ENCODE data around the gene ALK.

DNA sequence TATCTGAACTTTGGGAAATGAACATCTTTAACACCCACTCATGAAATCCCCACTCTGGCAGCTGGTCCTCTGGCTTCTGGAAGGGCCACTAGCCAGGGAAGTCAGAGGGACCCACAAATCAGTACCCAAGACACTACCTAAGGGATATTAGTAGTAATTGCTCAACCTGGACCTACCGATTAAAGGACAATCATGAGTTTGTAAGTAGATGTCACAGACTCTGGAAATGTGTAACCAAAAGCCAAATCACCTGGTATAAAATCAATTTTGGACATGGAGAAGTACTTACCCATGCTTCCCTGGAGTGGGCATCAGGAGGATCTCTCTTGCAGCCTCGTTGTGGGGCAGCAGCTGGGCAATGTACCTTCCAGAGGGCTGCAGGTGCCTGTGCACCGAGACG, 389.8 kb downstream of the ALK start:
- no peak for TF ChIP-seq SMC3 (IDR thresholded peaks at IDR 0.05; ENCODE audit: low read depth, low read length)
- TF ChIP-seq ELF1 (IDR thresholded peaks at IDR 0.05) = no peak
- TF ChIP-seq EZH2phosphoT487 (IDR thresholded peaks at IDR 0.05; ENCODE audit: borderline replicate concordance, low read depth) = no peak
- TF ChIP-seq, protein P1, sequence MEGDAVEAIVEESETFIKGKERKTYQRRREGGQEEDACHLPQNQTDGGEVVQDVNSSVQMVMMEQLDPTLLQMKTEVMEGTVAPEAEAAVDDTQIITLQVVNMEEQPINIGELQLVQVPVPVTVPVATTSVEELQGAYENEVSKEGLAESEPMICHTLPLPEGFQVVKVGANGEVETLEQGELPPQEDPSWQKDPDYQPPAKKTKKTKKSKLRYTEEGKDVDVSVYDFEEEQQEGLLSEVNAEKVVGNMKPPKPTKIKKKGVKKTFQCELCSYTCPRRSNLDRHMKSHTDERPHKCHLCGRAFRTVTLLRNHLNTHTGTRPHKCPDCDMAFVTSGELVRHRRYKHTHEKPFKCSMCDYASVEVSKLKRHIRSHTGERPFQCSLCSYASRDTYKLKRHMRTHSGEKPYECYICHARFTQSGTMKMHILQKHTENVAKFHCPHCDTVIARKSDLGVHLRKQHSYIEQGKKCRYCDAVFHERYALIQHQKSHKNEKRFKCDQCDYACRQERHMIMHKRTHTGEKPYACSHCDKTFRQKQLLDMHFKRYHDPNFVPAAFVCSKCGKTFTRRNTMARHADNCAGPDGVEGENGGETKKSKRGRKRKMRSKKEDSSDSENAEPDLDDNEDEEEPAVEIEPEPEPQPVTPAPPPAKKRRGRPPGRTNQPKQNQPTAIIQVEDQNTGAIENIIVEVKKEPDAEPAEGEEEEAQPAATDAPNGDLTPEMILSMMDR (IDR thresholded peaks at IDR 0.05) = no peak
- no peak for TF ChIP-seq RAD21 (IDR thresholded peaks at IDR 0.05; ENCODE audit: low read length)
- no peak for TF ChIP-seq MEF2A (IDR thresholded peaks at IDR 0.05; ENCODE audit: borderline replicate concordance, low read depth)
- TF ChIP-seq RFX5 (IDR thresholded peaks at IDR 0.05; ENCODE audit: low read length) = no peak
- TF ChIP-seq POLR2AphosphoS5 (IDR thresholded peaks at IDR 0.05; ENCODE audit: low read depth, low read length) = no peak
- no peak for TF ChIP-seq SIN3A (IDR thresholded peaks at IDR 0.05; ENCODE audit: borderline replicate concordance, low read depth, low read length)
- TF ChIP-seq GATA2 (CRISPR knock-in tag; IDR thresholded peaks at IDR 0.05) = no peak
- no peak for TF ChIP-seq GABPA (IDR thresholded peaks at IDR 0.05; ENCODE audit: low read depth)
- TF ChIP-seq, protein P2, sequence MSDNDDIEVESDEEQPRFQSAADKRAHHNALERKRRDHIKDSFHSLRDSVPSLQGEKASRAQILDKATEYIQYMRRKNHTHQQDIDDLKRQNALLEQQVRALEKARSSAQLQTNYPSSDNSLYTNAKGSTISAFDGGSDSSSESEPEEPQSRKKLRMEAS (IDR thresholded peaks at IDR 0.05; ENCODE audit: low read depth) = no peak
- TF ChIP-seq CHD2 (IDR thresholded peaks at IDR 0.05; ENCODE audit: low read length, partially characterized antibody) = no peak
- TF ChIP-seq, protein P3, sequence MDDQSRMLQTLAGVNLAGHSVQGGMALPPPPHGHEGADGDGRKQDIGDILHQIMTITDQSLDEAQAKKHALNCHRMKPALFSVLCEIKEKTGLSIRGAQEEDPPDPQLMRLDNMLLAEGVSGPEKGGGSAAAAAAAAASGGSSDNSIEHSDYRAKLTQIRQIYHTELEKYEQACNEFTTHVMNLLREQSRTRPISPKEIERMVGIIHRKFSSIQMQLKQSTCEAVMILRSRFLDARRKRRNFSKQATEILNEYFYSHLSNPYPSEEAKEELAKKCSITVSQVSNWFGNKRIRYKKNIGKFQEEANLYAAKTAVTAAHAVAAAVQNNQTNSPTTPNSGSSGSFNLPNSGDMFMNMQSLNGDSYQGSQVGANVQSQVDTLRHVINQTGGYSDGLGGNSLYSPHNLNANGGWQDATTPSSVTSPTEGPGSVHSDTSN (IDR thresholded peaks at IDR 0.05) = no peak
